ENCODE results near the gene SLC41A3.

DNA sequence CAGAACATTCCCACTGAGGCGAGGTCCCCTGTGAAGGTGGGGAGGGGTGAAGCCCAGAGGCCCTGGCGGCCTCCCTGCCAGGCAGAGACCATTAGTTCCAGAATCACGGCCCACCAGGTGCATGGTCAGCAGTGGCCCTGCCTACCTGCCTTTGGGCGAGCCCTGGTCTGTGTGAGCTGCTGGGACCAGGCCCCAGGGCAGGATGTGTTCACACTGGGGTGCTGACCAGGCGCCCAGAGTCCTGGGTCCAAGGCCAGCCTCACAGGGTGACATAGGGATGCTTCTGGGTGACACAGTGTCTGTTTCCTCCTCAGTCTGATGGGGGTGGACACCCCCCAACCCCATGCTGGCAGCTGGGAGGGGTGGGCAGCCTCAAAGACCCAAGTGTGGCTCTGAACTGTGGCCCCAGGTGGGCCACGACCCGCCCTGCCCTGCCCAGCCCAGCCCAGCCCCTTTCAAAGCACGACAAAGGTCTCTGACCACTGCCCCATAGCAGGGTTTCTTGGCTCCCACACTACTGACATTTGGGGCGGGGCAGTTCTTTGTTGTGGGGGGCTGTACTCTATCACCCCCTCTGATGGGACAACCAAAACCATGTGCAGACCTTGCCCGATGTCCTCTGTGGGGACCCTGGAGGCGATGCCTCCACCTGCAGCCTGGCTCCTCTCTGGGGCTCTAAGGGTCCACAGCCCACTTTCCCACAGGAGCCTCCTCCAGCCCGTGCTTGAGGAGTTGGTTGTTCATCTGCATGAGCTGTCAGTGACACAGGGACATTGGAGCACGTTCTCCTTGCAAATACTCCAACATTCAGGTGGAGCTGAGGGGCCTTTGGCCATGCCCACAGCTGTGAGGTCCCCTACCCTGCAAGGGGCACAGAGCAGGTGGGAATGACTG lies 44.8 kb upstream of the SLC41A3 start:
- TF ChIP-seq EZH2 (IDR thresholded peaks at IDR 0.05; ENCODE audit: insufficient read depth, poor library complexity, severe bottlenecking) (no peak), EZH2phosphoT487 (IDR thresholded peaks at IDR 0.05; ENCODE audit: insufficient read depth, low read depth) (no peak)
